Measurements from ENCODE around the gene COL16A1.

DNA sequence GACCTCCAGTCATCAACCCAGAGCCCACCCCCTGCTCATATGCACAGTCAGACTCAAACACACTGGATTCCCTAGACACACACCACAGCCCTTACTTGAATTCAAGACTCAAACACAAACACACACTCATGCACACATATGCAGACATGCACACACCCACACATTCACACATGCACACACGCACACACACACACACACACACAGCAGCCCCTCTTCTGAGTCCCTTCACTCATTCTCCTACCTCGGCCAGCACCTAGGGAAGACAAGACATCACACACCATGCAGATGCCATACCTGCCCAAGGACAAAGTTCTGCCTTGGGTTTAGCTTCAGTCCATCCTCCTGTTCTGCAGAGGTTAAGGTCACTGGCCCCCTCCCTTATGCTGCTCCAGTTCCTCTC lies 87.9 kb downstream of the COL16A1 start:
- TF ChIP-seq GATA2 (IDR thresholded peaks at IDR 0.05; ENCODE audit: low read depth, low read length) (no peak), GATA3 (IDR thresholded peaks at IDR 0.05; ENCODE audit: low read depth, low read length) (no peak)

Data from SH-SY5Y (cell line).